NCI-H146 treated with DMSO at 0.1 percent for 48 hours (cell line): Measurements from ENCODE around the gene TUBB2B.
A peak's percentile ranks its signal among the peaks of the same experiment; 100 is the strongest.
"Not testable (repeated sequence)": the region's sequence is repeated elsewhere in the genome, so short reads cannot be mapped to it uniquely, and the experiment has no call there.

Experiments used
- DNase-seq: peaks from one replicate; lab custom pipeline; 2025; ENCODE audit not compliant: unreplicated experiment; lab: John Stamatoyannopoulos, UW

Gene TUBB2B

DNA sequence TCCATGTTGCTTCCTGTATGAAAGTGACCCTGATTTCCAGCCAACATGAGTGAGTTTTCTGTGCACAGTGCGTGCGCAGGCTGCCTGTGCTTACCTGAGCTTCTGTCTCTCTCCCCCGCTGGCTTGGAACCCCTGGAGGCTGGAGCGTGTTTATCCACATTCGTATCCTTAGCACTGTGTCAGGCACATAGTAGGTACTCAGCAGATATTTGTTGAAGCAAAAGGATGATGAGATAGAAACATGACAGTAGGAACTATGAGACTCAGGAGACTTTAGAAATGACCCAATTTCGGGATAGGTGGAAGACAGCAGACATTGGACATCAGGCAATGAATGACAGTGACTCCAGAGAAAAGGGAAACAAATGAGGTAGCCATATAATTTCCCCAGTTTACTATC is 15.2 kb downstream of the TUBB2B start:
- DNase-seq = no peak

DNA sequence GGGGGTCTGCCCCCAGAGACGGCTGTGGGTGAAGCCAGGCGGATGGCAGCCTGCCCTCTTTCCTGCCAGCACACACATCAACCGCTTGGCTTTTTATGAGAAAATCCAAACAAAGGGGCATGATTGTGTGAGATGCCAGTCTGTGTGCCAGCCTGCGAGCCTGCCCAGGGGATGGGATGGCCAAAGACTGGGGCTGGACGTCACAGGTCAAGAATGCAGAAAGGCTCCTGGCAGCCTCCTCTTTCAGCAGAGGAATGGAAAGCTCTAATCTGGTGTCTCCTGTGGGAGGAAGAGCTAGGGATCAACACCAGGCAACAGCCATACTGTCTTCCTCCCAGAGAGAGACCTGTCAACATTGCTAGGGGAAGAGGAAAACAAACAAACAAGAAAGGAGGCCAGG is 15.8 kb downstream of the TUBB2B start:
- DNase-seq = no peak

DNA sequence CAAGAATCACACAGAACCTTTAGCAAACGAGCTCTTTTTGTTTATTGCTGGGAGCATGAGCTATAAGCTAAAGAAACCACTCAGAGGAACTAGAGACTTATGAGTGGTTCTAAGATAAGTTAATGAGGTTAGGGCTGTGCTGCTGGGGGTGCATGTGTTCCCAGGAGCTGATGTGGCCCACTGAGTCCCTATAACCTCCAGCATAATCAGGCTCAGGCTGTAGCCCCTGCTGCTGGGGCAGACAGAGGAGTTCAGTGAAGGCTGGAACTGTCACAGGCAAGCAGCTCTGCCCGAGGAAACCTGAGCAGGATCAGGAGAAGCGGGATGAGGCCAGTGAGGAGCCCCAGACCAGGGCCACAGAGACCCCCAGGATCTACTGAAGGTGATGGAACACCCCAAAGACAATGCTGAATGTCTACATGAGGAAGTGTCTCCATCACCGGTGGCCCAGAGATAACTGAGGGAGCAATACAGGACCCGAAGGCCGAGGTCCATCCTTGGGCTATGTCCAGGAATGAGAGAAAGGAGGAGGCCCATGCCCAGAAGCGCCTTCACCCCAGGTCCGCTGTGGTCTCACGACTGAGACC is 17.3 kb downstream of the TUBB2B start:
- DNase-seq = no peak

- DNase-seq = peak; percentile 85
These were observed 18.1 kb downstream of the TUBB2B start for GRCh38 chr6:3209114-3210023.

DNA sequence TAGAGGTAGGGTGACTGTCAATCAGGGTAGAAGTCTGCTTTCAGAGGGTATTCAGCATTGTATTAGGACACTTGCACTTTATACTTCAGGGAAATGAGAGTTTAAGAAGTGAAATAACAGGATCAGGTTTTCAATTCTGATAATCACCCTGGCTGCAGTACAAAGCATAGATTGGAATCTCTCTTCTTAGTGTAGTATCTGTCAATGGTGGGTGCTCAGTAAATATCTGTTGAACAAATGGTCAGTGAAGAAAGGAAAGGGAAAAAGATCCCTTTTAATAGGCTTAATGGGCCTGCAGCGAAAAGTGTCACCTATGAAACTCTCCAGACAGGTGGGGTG is 18.7 kb downstream of the TUBB2B start:
- DNase-seq = peak; percentile 28

GRCh38 chr6:3208098-3208774 is 19.2 kb downstream of the TUBB2B start:
- DNase-seq = no peak

GRCh38 chr6:3206339-3207015 is 21.0 kb downstream of the TUBB2B start:
- no peak for DNase-seq

GRCh38 chr6:3205913-3206312 is 21.5 kb downstream of the TUBB2B start:
- no peak for DNase-seq

GRCh38 chr6:3204921-3205320 is 22.5 kb downstream of the TUBB2B start:
- DNase-seq = no peak

DNA sequence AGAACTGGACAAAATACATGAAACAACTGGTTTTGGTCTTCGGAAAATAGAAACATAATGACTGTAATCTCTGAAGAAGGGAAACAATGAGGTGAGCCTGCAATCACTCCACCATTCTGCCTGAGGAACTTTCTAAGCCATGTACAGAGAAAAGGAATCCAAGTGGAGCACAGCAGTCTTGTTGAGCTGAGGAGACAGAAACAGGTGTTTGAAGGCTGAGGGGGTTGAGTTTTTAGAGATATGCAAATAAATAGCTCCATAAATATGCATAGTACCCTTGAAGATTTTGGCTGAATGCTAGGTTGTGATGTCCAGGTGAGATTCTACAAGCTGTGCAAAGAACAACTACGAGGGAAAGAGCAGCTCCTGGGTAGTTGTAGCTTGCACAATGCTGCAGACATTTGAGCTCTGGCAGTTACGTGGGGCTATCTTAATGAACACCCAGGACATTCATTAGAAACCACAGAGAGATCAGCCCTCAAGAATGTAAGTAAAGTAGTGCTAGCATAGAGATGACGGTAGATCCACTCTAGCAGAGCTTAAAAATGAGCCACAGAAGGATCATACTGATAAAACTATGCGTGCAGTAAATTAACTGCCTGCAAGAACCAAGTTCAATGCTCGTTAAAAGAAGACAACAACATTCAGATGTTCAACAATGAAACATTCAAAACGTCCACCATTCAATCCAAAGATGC is 24.3 kb downstream of the TUBB2B start:
- DNase-seq = no peak

DNA sequence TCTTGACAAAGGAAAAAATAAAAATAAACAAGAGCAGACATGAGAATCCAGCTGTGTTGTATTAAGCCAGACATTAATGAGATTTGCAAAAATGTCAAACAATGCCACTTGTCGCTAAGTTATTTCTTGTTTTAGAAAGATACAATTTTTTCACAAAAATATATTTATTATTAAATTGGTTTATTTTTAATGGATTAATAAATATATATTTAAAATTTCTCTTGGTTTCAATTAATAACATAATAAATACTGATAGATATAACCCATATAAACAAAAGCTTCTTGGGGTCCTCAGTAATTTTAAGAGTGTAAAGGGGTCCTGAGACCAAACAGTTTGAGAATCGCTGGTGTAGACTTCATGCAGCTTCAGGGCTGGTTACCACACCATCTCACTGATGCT is 26.1 kb downstream of the TUBB2B start:
- no peak for DNase-seq

DNA sequence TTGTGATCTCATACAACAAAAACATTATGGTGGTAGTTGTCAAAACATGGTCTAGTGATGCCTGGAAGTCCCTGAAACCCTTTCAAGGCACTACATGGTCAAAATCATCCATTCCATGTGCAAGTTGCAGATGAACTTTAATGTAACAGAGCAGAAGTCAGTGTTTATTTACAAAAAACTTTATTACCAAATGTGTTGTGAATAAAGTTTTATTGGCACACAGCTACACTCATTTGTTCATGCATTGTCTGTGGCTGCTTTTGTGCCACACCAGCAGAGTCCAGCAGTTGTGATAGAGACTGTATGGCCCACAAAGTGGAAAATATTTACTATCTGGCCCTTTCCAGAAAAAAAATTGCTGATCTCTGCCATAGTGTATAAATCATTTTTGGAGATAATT is 26.8 kb downstream of the TUBB2B start:
- DNase-seq = no peak

GRCh38 chr6:3199382-3199781 is 28.1 kb downstream of the TUBB2B start:
- DNase-seq = no peak

- DNase-seq = not testable (repeated sequence)
These were observed 29.7 kb downstream of the TUBB2B start for GRCh38 chr6:3197734-3198133.

DNA sequence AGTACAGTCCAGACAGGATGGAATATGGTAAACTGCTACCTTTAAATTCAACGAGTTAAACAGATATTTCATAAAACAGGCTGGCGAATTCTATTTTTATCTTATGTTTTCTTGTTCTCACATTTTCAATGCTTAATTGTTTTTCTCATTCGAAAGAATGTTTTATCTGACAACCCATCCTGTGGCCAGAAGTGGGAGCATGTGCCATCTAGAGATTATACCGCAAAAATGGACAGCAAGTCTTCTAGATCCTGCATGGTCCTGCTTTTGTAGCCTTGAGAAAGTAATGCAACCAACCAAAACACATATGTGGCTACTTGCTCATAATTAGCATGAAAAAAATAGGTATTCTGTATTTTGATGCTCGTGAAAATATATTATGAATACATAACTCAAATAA is 30.7 kb downstream of the TUBB2B start:
- peak; percentile 20 for DNase-seq

DNA sequence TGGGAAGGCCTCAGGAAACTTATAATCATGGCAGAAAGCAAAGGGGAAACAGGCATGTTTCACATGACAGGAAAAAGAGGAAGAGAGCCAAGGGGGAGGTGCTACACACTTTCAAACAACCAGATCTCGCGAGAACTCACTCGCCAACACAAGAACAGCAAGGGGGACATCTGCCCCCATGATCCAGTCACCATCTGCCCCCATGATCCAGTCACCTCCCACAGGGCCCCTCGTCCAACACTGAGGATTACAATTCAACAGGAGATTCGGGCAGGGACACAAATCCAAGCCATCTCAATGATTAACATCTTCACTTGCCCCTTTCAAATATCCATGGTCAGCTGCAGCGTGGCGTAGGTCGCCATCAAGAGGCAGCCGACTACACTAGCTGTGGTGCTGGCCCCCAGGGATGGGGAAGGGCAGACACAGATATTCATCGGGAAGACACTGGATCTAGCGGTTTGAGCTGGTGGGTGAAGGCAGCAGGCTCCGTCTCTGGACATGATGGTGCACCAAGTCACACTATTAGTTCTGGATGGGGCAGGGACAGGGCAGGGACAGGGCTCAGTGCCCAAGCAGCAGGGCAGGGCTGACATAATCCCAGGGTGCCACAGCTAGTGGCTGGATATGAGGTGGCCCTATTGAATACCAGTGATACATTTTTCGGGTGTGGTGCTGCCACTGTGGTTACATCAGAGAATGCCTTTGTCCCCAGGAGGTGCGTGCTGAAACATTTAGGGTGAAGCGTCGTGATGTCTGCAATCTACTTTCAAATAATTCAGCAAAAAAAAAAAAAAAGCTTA is 31.6 kb downstream of the TUBB2B start:
- peak; percentile 93 for DNase-seq

GRCh38 chr6:3195420-3195694 is 32.1 kb downstream of the TUBB2B start:
- no peak for DNase-seq

GRCh38 chr6:3194535-3195419 is 32.7 kb downstream of the TUBB2B start:
- peak; percentile 57 for DNase-seq

DNA sequence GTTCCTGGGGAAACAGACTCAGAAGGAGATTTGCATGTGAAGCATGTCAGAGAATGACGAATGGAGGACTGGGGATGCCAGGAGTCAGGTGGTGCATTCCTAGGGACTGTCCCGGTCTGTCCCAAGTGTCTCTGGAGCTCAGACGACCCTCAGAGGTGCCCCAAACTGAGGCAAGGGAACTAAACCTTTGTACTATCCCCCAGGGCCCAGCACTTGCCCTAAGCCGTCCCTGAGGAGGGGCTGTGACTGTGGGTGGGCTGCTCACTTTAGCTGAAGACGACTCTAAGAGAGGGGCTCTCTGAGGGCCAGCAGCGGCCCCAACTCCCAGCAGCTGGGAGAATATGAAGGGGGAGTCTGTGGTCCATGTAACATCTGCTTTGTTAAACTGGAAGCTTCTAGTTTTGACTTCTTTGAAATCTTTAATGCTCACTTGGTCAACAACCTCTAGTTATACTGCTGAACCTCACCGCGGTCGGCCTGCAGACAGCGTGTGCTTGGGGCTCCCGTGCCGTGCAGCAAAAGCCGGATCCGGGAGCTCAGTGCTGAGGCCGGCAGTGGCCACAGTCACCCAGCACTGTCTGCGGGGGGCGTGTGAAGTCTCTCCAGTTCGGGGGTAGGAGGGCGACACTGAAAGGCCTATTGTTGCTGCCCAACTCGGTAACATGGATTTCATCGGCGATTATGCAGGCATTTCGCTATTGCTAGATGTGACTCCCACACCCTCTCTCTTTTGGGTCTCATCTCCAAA is 34.2 kb downstream of the TUBB2B start:
- DNase-seq = no peak
